AG09309 (cell line): ENCODE measurements around the gene RPH3AL.

Experiments
- DNase-seq: peaks from one replicate; pipeline ENCODE4 v3.0.0-alpha.2; 2010; ENCODE audit warnings: low read depth
- H3K4me3 ChIP-seq: 2 replicates; pipeline ENCODE4 v1.5.1; 2011; ENCODE audit warnings: mild to moderate bottlenecking, low read depth, low read length, moderate library complexity; ENCODE audit not compliant: control insufficient read depth
- TF ChIP-seq, protein P1 (sequence below): IDR thresholded peaks from 2 replicates; pipeline ENCODE4 v1.5.1; 2011; ENCODE audit warnings: mild to moderate bottlenecking, low read depth, low read length, inconsistent platforms; ENCODE audit not compliant: insufficient read depth, control insufficient read depth; ENCODE audit errors: missing control alignments

RPH3AL gene

DNA sequence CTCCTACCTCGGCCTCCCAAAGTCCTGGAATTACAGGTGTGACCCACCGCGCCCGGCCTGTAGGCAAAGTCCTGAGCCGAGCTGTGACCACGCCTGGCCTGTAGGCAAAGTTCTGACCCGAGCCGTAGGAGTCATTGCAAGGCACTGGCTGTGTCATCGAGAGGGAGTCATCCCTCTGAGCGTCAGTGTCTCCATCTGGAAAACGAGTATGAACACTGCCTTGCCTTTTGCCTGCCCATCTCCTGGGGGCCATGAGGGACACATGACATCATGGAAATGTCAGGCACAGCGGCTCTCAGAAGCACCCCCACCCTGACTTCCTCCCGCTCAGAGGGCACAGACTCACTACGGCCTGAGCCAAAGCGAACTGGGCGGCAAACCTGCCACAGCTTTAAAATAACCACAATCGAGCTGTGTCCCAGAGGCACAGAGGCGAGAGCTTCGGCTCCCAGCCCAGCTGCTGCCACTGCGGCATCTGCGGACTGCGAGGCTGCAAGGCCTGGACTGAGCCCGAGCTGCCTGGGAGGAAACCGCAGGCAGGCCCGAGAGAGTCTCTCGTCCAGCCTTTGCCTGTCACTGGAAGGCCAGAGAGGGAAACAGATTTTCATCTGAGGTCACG is 50.8 kb downstream of the RPH3AL start:
- TF ChIP-seq, protein P1, sequence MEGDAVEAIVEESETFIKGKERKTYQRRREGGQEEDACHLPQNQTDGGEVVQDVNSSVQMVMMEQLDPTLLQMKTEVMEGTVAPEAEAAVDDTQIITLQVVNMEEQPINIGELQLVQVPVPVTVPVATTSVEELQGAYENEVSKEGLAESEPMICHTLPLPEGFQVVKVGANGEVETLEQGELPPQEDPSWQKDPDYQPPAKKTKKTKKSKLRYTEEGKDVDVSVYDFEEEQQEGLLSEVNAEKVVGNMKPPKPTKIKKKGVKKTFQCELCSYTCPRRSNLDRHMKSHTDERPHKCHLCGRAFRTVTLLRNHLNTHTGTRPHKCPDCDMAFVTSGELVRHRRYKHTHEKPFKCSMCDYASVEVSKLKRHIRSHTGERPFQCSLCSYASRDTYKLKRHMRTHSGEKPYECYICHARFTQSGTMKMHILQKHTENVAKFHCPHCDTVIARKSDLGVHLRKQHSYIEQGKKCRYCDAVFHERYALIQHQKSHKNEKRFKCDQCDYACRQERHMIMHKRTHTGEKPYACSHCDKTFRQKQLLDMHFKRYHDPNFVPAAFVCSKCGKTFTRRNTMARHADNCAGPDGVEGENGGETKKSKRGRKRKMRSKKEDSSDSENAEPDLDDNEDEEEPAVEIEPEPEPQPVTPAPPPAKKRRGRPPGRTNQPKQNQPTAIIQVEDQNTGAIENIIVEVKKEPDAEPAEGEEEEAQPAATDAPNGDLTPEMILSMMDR = no peak
- no peak for DNase-seq
- H3K4me3 ChIP-seq = no peak overlapping the region

DNA sequence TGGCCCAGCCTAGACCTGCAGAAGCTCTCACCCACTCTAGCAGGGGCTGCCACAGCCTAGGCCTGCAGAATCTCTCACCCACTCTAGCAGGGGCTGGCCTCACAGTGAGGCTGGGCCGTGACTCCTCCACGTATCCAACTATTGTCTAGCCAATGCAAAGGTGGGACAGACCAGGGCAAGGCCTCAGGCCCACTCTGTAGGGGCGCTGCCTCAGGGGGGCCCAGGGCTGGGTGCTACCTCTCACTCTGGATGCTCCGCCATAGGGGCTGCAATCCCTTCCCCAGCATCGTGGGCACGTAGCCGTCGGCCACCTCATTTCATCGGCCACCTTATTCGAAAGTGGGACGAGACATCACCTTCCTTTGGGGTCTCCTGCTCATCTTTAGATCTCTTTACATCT is 51.7 kb downstream of the RPH3AL start:
- no peak overlapping the region for H3K4me3 ChIP-seq
- TF ChIP-seq, protein P1 = no peak
- DNase-seq = no peak

DNA sequence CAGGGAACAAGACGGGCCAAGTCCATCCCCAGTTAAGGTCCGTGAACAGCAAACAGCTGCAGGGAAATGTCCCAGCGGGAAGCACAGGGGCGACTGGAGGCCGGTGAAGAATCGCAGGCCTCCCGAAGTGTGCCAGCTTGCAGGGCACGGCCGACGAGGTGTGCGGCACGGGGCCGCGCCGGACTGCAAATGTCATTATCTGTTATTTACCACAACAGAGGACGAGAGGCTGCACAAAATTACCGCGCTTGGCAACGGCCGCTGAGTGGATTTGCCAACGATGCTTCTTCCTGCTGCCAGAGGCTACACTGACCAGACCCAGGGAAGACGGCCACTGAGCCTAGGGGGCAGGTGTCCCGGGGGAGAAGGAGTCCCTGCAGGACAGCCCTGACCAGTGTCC is 53.1 kb downstream of the RPH3AL start:
- DNase-seq = no peak
- no peak overlapping the region for H3K4me3 ChIP-seq
- TF ChIP-seq, protein P1 = no peak

DNA sequence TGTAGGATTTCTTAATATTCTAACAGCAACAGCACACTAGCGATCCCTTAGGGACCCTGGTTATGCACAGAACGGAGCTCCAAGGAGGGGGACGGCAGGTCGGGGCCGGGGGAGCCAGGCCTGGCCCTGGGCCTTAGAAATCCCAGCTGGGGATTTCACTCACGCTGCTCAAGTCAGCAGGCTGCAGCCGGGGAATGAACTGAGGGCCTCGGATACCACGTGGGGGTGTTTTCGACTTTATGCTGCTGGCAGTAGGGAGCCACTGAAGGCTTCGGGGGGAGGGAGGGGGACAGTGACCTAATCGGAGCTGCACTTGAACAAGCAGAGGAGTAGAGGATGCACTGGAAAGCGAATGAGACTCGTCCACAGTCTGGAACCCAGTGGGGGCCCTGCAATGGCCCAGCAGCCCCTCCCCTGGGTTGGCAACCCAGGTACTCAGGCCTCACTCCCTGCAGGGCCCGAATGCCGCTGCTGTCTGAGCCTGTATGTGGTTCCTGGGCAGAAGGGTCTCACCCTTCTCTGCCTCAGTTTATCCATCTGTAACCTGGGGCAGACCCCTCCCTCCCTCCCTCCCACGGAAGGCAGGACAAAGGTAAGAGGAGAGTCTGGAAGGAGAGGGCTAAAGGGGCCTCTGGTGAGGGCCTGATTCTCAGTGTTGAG is 53.7 kb downstream of the RPH3AL start:
- TF ChIP-seq, protein P1 = no peak
- DNase-seq = no peak
- H3K4me3 ChIP-seq = no peak overlapping the region

DNA sequence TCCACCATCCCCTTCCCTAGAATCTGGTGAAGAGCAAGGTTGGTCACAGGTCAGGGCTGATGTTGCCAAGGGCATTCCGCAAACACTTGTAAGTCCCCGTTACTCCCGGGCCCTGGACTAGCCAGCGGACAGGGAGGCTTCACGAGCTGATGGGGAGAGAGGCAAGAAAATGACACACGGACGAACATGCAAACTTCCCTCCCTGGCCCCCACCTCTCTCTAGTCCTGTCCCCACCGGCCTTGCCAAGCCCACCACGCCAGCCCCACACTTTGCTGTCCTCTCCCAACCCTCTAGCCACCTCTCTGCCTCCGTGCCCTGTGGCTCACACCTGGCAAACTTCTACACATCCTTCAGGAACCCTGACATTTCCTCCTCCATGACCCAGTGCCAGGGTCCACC is 54.8 kb downstream of the RPH3AL start:
- TF ChIP-seq, protein P1 = no peak
- H3K4me3 ChIP-seq = no peak overlapping the region
- DNase-seq = no peak

DNA sequence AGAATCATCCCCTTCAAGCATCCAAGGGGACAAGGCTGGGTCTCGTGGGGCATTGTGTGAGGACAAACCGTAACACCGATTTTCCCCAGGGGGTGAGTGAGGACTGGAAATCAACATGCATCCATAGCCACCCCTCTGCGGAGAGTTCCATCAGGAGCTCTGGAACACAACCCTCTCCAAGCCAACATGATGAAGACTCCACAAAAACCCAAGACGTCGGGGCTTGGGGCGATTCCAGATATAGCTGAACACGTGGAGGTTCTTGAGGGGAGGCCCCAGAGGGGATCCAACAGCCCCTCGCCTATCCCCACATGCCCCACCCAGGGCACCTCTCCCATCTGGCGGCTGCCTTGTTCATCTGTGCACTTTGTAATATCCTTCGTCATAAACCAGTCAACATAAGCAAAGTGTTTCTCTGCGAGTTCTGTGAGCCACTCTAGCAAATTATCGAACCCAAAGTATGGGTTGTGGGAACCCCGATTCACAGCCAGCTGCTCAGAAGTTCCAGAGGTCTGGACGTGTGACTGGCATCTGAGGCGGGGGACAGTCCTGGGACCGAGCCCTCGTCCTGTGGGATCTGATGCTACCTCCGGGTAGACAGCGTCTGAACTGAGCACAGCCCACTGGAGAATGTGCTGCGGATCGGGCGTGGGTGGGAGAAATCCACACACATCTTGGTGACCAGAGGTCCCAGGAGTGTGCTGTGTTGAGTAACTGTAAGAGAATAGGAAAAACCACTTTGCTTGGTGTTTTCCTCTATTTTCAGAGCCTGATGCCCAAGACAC is 55.5 kb downstream of the RPH3AL start:
- TF ChIP-seq, protein P1 = no peak

More for the DNA sequence above, 55.5 kb downstream of the RPH3AL start:
- no peak overlapping the region for H3K4me3 ChIP-seq
- DNase-seq = no peak
